OCI-M2 (cell line): ENCODE data around the gene SP6.

ENCODE experiments used
- DNase-seq: peaks from one replicate; lab custom pipeline; 2025; ENCODE audit not compliant: unreplicated experiment; lab: John Stamatoyannopoulos, UW

The SP6 gene

GRCh38 chr17:47838636-47839035, 12.3 kb downstream of the SP6 start:
- no peak for DNase-seq

DNA sequence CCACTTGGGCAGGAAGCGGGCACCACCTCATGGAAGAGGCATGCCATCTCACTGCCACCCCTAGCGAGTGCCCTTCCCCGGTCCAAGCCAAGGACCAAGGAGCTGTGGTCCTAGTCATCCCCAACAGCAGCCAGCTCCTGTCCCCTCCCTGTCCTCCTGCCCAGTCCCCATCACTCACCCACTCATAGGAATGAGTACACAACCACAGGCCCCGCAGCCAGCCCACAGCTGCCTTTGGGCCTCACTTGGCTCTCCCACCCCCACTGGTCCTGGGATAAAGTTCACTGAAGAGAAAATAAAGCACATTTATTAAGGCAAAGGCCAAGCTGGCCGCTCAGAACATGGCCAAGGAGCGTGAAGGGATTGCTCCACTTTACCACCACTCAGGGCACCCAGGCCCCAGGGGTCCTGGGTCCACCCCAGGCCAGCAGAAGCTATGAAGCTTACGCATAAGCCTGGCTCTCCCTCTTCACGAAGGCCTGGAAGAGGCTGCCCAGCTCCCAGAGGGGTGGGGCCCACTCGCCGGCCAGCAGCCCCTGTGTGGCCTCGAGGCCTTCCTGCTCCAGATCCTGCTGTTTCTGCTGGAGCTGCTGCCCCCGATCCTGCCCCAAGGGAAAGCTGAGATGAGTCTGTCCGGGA, 13.4 kb downstream of the SP6 start:
- DNase-seq: no peak

DNA sequence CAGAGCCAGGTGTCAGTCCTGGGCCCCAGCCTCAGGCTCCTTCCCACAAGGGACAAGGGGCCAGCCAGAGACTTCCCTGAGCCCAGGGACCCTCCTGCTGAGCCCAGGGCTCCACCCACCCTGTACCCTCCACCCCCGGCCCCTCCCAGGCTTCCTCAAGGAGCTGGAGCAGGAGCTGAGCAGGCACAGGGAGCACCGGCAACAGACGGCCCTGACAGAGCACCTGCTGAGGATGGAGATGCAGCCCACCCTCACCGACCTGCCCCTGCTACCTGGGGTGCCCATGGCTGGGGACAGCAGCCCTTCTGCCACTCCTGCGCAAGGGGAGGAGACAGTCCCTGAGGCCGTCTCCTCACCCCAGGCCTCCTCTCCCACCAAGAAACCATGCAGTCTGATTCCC, 14.4 kb downstream of the SP6 start:
- DNase-seq: no peak

DNA sequence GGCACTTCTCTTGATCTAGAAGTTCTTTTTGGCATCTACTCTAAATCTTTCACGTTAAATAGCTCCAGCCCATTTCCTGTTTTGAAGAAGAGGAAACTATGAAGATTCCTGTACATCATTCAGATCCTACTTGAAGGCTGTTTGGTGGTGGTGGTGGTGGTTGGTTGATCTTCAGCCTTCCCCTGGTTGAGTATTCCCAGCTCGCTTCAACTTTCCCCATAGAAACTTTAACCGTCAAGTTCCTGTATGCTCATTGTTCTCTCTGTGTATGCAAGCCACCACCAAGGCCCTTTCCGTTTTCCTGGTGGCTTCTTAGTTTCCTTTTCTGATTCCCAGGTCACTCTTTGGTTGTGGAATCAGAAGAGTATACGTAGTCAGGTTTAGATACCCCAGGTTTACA, 16.2 kb downstream of the SP6 start:
- no peak for DNase-seq

- DNase-seq: no peak
Observed at GRCh38 chr17:47831934-47832327, 19.0 kb downstream of the SP6 start.

DNA sequence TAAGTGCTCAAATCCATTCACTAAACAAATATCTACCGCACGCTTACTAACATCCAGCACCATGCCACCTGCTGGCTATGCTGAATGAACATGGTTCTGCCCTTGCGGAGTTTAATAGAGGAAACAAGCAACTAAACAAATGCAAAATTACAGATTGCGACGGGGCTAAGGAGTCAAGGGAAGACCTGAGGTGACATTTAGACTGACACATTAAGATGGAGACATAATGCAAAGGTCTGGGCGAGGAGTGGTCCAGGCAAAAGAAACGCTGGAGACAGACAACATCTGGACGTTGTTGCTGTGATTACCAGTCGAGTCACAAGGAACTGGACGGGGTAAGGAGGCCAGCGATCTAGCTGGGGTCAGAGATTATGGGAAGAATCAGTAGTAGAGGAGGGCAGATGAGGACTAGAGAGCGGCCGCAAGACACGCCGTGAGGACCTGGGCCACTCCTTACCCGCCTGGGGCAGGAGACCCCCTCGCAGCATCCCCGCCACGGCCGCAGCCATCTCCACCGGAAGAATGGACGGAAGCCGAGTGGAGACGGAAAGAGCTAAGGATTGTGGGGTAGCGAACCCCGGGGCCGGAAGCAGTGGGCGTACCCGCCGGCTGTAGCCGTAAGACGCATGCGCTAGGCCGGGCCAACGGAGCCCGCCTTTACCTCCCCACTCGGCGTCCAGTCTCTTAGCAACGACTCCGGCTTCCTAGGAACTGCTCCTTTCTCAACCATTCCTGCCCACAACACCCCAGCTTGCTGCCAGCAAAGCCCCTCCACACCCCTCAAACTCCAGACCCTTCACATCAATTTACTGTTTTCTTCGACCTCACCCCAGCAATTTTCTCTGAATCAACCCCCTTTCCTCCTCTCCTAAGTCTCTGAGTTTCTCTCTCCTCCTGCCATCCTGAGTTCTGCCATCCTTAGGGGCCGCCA, 19.7 kb downstream of the SP6 start, which contains the start of the genes LRRC46 and MRPL10:
Gene LRRC46 (plus strand): TSS at position 668 of the 931 bp plus-strand sequence. CDS start 320 bp downstream, outside the sequence.
Gene MRPL10 (minus strand): TSS at position 539 of the 931 bp plus-strand sequence. CDS start 30 bp downstream, at position 509.
- DNase-seq: peak; percentile 56

- DNase-seq: no peak
Observed at GRCh38 chr17:47830396-47831002, 20.5 kb downstream of the SP6 start.

DNA sequence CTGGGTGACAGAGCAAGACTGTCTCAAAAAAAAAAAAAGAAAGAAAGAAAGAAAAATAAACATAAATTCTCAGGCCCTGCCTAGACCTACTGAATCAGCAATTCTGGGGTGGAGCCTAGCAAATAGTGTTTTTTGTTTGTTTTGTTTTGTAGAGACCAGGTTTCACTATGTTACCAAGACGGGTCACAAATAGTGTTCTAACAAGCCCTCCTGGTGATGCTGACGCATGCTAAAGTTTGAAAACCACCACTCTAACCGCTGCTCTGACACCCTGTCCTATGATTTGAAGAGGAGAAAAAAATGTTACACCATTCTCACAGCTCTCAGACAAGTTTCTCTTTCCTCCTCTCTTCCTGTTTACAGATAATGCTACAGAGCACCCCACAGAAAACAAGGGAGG, 21.1 kb downstream of the SP6 start:
- no peak for DNase-seq

GRCh38 chr17:47823519-47823918, 27.4 kb downstream of the SP6 start:
- DNase-seq: no peak

DNA sequence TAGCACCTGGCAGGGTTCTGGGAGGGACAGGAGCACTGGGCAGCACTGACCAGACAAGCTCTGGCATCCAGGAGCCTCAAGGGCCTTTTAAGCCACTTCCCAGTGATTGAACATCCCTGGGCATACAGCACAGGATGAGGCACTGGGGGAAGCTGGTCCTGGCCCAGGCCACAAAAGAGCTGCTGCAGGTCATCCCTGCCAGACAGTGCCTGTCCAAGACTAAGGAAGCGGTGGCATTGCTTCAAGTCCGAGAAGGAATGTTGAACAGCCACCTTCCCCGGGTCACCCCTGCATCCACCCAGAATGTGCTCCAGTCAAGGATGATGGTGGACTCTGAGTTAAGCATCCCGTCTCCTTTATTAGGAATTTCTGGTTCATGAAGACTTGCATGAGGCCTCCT, 28.2 kb downstream of the SP6 start:
- no peak for DNase-seq

DNA sequence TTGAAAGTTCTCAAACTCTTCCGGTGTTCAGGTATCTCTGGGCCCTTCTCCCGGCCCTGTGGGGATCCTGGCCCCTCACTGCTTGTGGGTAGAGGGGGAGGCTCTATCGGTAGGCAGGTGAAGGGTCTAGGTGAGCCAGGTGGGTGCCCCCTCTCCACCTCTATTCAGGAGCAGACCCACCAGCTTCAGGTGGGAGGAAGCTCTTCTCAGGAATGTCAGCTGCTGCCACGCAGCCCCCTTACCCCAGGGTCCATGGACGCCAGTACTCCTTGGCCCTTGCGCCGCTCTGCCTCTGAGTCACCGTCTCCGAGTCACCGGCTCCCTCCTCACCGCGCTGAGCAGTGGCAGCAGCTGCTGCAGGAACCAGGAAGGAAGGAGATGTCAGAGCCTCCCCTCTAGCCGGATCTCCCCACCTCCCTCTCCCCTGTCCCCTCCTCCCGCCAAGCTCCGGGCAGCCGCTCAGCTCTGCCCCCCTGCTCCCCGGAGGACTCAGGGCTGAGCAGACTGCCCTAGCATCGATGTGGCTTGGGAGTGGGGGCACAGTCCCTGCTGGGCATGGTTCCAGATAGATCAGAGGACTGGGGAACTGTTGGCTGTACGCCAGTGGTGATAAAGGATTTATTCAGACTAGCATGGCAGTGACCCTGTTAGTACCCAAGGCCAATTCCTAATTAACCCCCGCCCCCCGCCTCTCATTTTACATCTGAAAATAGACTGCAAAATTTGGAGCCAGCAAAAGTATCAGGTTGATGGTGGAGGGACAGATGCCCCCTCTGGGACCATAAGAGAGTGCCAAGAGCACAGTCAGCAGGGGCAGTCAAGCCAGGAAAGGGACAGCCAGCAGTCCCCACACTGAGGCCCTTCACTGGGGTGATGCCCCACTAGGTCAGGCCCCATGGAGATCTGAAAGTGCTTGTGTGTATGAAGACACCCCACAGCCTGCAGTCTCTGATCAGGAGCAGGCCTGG, 29.3 kb downstream of the SP6 start, which contains the start of gene OSBPL7:
Gene OSBPL7 (minus strand): TSS at position 371 of the 968 bp plus-strand sequence. CDS start 1,516 bp downstream, outside the sequence.
- DNase-seq: no peak

GRCh38 chr17:47821031-47821423, 29.9 kb downstream of the SP6 start:
- DNase-seq: no peak

- no peak for DNase-seq
Observed at GRCh38 chr17:47820033-47820789, 30.8 kb downstream of the SP6 start.

GRCh38 chr17:47819475-47819874, 31.5 kb downstream of the SP6 start:
- DNase-seq: no peak

- no peak for DNase-seq
Observed at GRCh38 chr17:47818002-47818695, 32.8 kb downstream of the SP6 start.

- DNase-seq: no peak
Observed at GRCh38 chr17:47816947-47817346, 34.0 kb downstream of the SP6 start.

GRCh38 chr17:47816111-47816735, 34.7 kb downstream of the SP6 start:
- no peak for DNase-seq

DNA sequence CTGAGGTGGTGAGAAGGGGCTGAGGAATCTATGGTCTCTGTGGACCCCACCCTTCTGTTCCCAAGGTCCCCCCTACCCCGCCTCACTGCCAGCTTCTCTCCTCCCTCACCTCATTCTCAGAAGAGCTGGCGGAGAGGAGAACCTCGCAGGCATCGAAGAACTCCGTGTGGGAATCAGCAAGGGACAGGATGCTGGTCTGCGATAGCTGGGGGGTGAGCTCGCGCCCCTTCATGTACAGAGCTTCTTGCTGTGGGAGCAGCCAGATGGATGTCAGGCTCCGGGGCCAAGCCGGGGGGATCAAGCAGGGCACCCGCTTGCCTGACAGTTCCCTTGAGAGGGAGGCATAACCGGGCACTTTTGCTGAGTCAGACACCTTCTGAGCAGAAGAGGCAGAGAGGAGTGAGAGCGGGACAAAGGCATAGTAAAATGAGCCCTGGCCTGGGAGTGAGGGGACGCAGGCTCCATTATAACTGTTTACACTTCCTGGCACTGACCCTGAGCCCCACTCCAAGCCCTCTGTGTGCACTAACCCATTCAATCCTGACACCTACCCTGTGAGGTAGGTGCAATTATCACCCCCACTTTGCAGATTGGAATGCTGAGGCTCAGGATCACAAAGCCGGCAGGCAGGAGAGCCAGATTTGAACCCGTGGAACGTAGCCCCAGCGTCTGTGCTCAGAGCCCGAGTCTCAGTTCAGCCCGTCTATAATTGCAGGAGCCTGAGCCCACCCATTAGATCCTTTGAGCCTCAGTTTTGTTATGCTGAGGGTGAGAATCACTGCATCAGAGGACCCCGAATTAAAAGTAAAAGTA, 35.7 kb downstream of the SP6 start:
- no peak for DNase-seq
